ENCODE measurements around the gene GPR150.
"Not testable (repeated sequence)": the region's sequence is repeated elsewhere in the genome, so short reads cannot be mapped to it uniquely, and the experiment has no call there.

DNA sequence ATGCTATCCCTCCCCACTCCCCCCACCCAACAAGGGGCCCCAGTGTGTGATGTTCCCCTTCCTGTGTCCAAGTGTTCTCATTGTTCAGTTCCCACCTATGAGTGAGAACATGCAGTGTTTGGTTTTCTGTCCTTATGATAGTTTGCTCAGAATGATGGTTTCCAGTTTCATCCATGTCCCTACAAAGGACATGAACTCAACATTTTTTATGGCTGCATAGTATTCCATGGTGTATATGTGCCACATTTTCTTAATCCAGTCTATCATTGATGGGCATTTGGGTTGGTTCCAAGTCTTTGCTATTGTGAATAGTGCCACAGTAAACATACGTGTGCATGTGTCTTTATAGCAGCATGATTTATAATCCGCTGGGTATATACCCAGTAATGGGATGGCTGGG lies 13.1 kb downstream of the GPR150 start:
- TF ChIP-seq, protein P1, sequence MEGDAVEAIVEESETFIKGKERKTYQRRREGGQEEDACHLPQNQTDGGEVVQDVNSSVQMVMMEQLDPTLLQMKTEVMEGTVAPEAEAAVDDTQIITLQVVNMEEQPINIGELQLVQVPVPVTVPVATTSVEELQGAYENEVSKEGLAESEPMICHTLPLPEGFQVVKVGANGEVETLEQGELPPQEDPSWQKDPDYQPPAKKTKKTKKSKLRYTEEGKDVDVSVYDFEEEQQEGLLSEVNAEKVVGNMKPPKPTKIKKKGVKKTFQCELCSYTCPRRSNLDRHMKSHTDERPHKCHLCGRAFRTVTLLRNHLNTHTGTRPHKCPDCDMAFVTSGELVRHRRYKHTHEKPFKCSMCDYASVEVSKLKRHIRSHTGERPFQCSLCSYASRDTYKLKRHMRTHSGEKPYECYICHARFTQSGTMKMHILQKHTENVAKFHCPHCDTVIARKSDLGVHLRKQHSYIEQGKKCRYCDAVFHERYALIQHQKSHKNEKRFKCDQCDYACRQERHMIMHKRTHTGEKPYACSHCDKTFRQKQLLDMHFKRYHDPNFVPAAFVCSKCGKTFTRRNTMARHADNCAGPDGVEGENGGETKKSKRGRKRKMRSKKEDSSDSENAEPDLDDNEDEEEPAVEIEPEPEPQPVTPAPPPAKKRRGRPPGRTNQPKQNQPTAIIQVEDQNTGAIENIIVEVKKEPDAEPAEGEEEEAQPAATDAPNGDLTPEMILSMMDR (conservative IDR thresholded peaks at IDR 0.05; ENCODE audit: low read length): not testable (repeated sequence)
- TF ChIP-seq EZH2phosphoT487 (IDR thresholded peaks at IDR 0.05; ENCODE audit: borderline replicate concordance, low read depth, low read length): not testable (repeated sequence)

Measured in OCI-LY7 (cell line).